Measurements from ENCODE around the gene CHRD.
A peak's percentile ranks its signal among the peaks of the same experiment; 100 is the strongest.

CHRD gene

DNA sequence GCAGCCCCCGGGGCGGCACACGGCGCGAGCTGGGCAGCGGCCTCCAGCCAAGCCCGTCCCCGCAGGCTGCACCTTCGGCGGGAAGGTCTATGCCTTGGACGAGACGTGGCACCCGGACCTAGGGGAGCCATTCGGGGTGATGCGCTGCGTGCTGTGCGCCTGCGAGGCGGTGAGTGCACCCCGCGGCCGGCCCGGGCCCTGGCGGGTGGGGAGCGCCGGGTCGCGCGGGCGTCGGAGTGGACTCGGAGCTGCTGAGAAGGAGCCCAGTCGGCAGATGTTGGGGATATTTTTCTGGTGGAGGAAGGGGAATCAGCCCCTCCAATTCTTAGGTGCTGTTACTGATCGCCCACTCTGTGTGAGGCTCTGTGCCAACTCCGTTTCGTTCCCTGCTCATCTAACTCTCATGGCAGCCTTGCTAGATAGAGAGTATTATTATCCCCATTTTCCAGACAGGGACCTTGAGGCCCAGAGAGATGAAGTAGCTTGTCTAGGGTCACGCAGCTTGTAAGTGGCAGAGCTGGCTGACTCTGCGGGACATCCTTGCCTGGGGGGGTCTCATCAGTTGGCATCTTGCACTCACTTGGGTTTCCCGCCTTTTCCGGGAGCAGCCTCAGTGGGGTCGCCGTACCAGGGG, 890 bp downstream of the CHRD start:
- Mint-ChIP-seq H3K4me3 (peak overlapping the region; percentile 56), H3K9me3 (no peaks in the 10 kb centered on the region)
- no peak for DNase-seq

DNA sequence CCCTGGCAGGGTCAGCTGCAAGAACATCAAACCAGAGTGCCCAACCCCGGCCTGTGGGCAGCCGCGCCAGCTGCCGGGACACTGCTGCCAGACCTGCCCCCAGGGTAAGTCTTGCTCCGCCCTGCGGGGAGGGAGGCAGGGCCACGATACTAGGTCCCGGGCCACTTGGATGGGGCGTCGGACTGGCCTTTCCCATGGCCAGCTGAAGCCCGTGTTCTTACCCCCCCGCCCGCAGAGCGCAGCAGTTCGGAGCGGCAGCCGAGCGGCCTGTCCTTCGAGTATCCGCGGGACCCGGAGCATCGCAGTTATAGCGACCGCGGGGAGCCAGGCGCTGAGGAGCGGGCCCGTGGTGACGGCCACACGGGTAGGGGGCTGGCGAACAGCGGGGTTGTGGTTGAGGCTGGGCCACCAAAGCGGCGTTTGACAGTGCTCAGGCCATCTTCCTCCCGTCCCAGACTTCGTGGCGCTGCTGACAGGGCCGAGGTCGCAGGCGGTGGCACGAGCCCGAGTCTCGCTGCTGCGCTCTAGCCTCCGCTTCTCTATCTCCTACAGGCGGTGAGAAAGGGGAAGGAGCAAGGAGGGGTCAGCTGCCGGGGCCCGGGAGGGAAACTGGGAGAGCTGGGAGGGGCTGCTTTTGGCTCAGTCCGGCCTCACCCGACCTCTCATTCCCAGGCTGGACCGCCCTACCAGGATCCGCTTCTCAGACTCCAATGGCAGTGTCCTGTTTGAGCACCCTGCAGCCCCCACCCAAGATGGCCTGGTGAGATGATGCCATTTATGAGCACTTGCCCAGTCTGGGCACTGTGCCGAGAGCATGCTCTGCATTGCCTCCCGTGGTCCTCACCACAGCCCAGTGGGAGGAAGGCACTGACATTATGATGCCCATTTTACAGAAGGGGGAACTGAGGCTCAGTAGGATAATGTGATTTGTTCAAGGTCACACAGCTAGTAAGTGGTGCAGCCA, 1.7 kb downstream of the CHRD start:
- Mint-ChIP-seq H3K4me1 (peaks cover 6% of the 10 kb centered on the region), H3K9me3 (no peaks in the 10 kb centered on the region), H3K27ac (no peak overlapping the region), H3K27me3 (peaks cover 54% of the 10 kb centered on the region), H3K36me3 (ENCODE audit: low read depth) (no peaks in the 10 kb centered on the region), H3K4me3 (no peak overlapping the region)
- DNase-seq, result no peak
- no peak for ATAC-seq

More for the DNA sequence above, 890 bp downstream of the CHRD start:
- Mint-ChIP-seq H3K27ac (no peak overlapping the region), H3K4me1 (peaks cover 6% of the 10 kb centered on the region), H3K27me3 (peaks cover 56% of the 10 kb centered on the region), H3K36me3 (ENCODE audit: low read depth) (no peaks in the 10 kb centered on the region)
- ATAC-seq, result no peak

GRCh38 chr3:184382326-184383032, 2.6 kb downstream of the CHRD start:
- no peak overlapping the region for H3K27ac Mint-ChIP-seq
- H3K4me3 Mint-ChIP-seq, result no peak overlapping the region
- H3K36me3 Mint-ChIP-seq (ENCODE audit: low read depth), result no peaks in the 10 kb centered on the region
- peaks cover 49% of the 10 kb centered on the region for H3K27me3 Mint-ChIP-seq
- DNase-seq (no peak), ATAC-seq (no peak)
- H3K4me1 Mint-ChIP-seq, result peaks cover 6% of the 10 kb centered on the region
- no peaks in the 10 kb centered on the region for H3K9me3 Mint-ChIP-seq

DNA sequence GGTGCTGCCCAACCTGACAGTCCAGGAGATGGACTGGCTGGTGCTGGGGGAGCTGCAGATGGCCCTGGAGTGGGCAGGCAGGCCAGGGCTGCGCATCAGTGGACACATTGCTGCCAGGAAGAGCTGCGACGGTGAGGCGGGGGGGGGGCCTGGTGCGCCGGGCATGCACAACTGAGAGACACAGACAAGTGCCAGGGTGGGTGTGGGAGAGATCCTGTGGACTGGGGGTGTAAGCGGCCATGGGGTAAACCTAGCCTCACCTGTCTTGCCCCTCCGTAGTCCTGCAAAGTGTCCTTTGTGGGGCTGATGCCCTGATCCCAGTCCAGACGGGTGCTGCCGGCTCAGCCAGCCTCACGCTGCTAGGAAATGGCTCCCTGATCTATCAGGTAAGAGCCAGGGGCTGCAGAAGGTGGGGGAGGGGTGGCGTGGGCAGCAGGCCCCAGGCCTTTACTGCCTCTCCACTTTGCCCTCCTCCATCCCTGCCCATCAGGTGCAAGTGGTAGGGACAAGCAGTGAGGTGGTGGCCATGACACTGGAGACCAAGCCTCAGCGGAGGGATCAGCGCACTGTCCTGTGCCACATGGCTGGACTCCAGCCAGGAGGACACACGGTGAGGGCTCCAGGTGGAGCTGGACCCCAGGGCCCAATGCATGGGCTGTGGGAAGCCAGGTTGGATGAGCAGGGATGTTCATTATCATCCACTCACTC, 3.3 kb downstream of the CHRD start:
- ATAC-seq (no peak), DNase-seq (no peak)
- H3K9me3 Mint-ChIP-seq, result no peaks in the 10 kb centered on the region
- peaks cover 4% of the 10 kb centered on the region for H3K4me1 Mint-ChIP-seq
- no peaks in the 10 kb centered on the region for H3K36me3 Mint-ChIP-seq (ENCODE audit: low read depth)
- no peak overlapping the region for H3K4me3 Mint-ChIP-seq
- peaks cover 45% of the 10 kb centered on the region for H3K27me3 Mint-ChIP-seq
- H3K27ac Mint-ChIP-seq, result no peak overlapping the region

GRCh38 chr3:184384342-184384741, 4.5 kb downstream of the CHRD start:
- Mint-ChIP-seq H3K27me3 (peaks cover 38% of the 10 kb centered on the region), H3K27ac (no peak overlapping the region), H3K9me3 (no peaks in the 10 kb centered on the region), H3K36me3 (ENCODE audit: low read depth) (no peaks in the 10 kb centered on the region), H3K4me3 (no peak overlapping the region), H3K4me1 (peaks cover 2% of the 10 kb centered on the region)
- DNase-seq, result no peak
- no peak for ATAC-seq

GRCh38 chr3:184384856-184385422, 5.1 kb downstream of the CHRD start:
- ATAC-seq (no peak), DNase-seq (no peak)
- Mint-ChIP-seq H3K27me3 (peaks cover 39% of the 10 kb centered on the region), H3K4me1 (peaks cover 2% of the 10 kb centered on the region), H3K9me3 (no peaks in the 10 kb centered on the region), H3K36me3 (ENCODE audit: low read depth) (no peaks in the 10 kb centered on the region), H3K4me3 (no peak overlapping the region), H3K27ac (no peak overlapping the region)

DNA sequence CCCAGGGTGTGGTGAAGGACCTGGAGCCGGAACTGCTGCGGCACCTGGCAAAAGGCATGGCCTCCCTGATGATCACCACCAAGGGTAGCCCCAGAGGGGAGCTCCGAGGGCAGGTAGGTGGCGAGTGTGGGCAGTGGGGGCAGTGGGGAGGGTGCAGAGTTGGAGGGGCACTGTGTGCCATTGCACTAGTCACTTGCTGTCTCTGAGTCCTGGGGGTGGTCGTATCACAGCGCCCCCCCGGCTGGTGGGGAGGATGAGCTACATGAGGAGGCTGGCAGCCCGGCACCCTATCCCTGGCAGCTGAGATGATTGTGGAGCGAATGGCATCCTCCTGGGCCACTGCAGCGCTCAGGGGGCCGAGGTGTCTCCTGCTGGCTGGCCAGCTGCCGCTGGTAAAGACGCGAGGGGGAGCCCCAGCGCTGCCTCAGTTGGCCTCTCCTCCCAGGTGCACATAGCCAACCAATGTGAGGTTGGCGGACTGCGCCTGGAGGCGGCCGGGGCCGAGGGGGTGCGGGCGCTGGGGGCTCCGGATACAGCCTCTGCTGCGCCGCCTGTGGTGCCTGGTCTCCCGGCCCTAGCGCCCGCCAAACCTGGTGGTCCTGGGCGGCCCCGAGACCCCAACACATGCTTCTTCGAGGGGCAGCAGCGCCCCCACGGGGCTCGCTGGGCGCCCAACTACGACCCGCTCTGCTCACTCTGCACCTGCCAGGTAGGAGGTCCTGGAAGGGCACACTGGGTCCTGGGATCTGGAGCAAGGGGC, 6.4 kb downstream of the CHRD start:
- no peak for DNase-seq
- ATAC-seq, result no peak
- Mint-ChIP-seq H3K4me3 (no peak overlapping the region), H3K36me3 (ENCODE audit: low read depth) (no peaks in the 10 kb centered on the region), H3K27me3 (peaks cover 36% of the 10 kb centered on the region), H3K4me1 (no peaks in the 10 kb centered on the region), H3K27ac (no peak overlapping the region), H3K9me3 (no peaks in the 10 kb centered on the region)

DNA sequence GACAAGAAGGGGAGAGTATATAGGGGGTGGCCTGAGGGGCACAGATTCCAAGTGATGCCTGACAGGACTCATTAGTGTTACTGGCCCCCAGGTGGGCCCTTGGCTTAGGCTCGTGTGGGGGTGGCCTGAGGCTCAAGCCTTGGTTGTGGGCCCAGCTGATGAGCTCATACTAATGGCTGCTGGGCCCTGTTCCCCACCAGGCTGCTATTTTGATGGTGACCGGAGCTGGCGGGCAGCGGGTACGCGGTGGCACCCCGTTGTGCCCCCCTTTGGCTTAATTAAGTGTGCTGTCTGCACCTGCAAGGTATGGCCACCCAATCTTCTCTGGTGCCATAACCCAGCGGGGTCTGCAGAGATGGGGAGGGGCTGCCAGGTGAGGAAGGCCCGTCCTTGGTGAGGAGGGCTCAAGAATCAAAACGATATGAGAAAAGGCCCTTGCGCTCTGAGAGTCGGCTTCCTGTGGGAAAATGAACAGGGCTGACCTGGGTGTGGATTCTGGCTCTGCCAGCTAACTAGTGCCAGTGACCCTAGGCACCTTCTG, 7.4 kb downstream of the CHRD start:
- ATAC-seq, result no peak

GRCh38 chr3:184388164-184388935, 8.5 kb downstream of the CHRD start:
- Mint-ChIP-seq H3K27ac (no peak overlapping the region), H3K4me1 (no peaks in the 10 kb centered on the region), H3K27me3 (peaks cover 23% of the 10 kb centered on the region), H3K9me3 (no peaks in the 10 kb centered on the region), H3K36me3 (ENCODE audit: low read depth) (no peaks in the 10 kb centered on the region), H3K4me3 (no peak overlapping the region)
- ATAC-seq, result no peak
- no peak for DNase-seq

More for the DNA sequence above, 7.4 kb downstream of the CHRD start:
- Mint-ChIP-seq H3K4me3 (no peak overlapping the region), H3K4me1 (no peaks in the 10 kb centered on the region), H3K9me3 (no peaks in the 10 kb centered on the region), H3K27ac (no peak overlapping the region), H3K36me3 (ENCODE audit: low read depth) (no peaks in the 10 kb centered on the region), H3K27me3 (peaks cover 31% of the 10 kb centered on the region)
- no peak for DNase-seq

DNA sequence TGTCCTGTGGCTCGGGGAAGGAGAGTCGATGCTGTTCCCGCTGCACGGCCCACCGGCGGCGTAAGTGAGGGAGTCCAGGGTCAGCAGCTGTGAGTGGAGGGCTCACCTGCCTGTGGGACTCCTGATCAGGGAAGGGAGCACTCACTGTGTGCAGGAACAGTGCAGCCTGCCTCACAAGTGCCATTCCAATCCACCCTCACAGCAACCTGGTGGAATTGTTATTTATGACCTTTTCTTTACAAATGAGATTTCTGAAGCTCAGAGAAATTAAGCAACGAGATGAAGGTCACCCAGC, 9.0 kb downstream of the CHRD start:
- Mint-ChIP-seq H3K27me3 (peaks cover 23% of the 10 kb centered on the region), H3K4me3 (no peak overlapping the region), H3K4me1 (no peaks in the 10 kb centered on the region), H3K36me3 (ENCODE audit: low read depth) (no peaks in the 10 kb centered on the region), H3K9me3 (no peaks in the 10 kb centered on the region), H3K27ac (no peak overlapping the region)
- DNase-seq, result no peak
- no peak for ATAC-seq

- Mint-ChIP-seq H3K27me3 (peaks cover 23% of the 10 kb centered on the region), H3K27ac (no peak overlapping the region), H3K36me3 (ENCODE audit: low read depth) (no peaks in the 10 kb centered on the region), H3K4me1 (no peaks in the 10 kb centered on the region), H3K9me3 (no peaks in the 10 kb centered on the region), H3K4me3 (no peak overlapping the region)
- ATAC-seq (no peak), DNase-seq (no peak)
These were observed 9.5 kb downstream of the CHRD start for GRCh38 chr3:184389384-184389783.

DNA sequence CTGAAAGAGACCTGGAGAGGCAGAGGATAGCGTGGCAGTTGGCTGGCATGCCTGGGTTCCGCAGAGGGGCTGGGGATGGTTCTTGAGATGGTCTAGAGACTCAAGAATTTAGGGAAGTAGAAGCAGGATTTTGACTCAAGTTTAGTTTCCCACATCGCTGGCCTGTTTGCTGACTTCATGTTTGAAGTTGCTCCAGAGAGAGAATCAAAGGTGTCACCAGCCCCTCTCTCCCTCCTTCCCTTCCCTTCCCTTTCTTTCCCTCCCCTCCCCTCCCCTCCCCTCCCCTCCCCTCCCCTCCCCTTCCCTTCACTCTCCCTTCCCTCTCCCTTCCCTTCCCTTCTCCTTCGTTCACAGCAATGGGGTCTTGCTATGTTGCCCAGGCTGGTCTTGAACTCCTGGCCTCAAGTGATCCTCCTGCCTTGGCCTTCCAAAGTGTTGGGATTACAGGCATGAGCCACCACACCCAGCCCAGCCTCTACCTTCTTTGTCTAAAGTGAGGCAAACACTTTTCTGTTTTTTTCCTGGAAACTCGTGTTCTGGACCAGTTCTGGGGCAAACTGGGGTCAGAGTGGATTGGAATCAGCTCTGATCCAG, 10.2 kb downstream of the CHRD start:
- no peaks in the 10 kb centered on the region for H3K9me3 Mint-ChIP-seq
- H3K4me3 Mint-ChIP-seq, result no peak overlapping the region
- no peak for DNase-seq
- no peaks in the 10 kb centered on the region for H3K4me1 Mint-ChIP-seq
- H3K27ac Mint-ChIP-seq, result no peak overlapping the region
- H3K36me3 Mint-ChIP-seq (ENCODE audit: low read depth), result no peaks in the 10 kb centered on the region
- H3K27me3 Mint-ChIP-seq, result peaks cover 23% of the 10 kb centered on the region
- ATAC-seq, result no peak

DNA sequence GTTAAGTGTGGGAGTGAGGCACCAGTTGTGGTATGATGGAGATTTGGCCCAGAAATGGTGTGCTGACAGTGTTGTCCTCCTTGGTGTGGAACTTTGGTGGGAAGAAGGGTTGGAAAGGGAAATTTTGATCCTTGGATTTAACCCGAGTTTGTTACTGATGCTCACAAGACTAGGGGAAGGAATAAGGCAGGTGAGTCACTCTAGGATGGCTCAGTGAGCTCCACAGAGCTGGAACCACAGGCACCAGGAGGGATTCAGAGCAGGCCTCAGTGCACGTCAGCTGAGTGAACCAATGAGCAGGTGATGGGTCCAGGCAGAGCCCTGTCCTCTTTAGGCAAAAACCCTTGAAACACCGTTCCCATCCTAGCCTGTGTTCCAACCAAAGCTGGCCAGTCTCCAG, 11.4 kb downstream of the CHRD start:
- H3K4me1 Mint-ChIP-seq, result no peaks in the 10 kb centered on the region
- peaks cover 18% of the 10 kb centered on the region for H3K27me3 Mint-ChIP-seq
- DNase-seq, result no peak
- no peaks in the 10 kb centered on the region for H3K9me3 Mint-ChIP-seq
- no peak overlapping the region for H3K4me3 Mint-ChIP-seq
- H3K27ac Mint-ChIP-seq, result no peak overlapping the region
- H3K36me3 Mint-ChIP-seq (ENCODE audit: low read depth), result no peaks in the 10 kb centered on the region
- no peak for ATAC-seq
